GM19397 (cell line): Measurements from ENCODE around the gene RUNX1.

Experiments
- ATAC-seq: cut with Tn5 transposase; IDR thresholded peaks from one replicate; pipeline ENCODE4 v1.9.1; 2021; ENCODE audit warnings: mild to moderate bottlenecking, moderate library complexity; ENCODE audit not compliant: unreplicated experiment

Gene RUNX1

DNA sequence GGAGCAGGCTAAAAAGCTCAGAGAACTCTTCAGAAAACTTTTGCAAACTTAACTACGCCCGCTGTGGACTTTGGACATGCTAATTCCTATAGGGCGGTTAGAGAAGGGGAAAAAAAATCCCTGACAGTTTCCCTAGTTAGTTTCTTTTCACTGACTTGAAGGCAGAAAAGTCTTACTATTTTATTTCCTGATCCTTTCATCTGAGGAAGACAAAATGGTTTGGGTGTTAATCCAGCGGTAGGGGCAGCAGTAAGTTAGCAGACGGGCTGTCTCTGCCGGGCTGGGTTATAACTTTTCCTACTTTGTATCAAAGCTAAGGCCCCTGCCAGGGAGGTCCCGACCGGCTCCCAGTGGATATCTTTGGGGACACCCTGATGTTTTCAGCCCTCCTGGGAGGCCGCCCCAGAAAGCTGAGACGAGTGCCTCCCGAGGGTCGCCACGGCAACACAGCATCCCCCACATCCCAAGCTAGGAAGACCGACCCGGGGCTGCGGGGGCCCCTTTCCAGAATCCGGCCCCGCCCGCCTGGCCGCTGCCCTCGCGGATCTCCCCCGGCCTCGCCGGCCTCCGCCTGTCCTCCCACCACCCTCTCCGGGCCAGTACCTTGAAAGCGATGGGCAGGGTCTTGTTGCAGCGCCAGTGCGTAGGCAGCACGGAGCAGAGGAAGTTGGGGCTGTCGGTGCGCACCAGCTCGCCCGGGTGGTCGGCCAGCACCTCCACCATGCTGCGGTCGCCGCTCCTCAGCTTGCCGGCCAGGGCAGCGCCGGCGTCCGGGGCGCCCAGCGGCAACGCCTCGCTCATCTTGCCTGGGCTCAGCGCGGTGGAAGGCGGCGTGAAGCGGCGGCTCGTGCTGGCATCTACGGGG lies 162.6 kb downstream of the RUNX1 start:
- ATAC-seq, result no peak

GRCh38 chr21:34885626-34886239 lies 163.4 kb downstream of the RUNX1 start:
- no peak for ATAC-seq

DNA sequence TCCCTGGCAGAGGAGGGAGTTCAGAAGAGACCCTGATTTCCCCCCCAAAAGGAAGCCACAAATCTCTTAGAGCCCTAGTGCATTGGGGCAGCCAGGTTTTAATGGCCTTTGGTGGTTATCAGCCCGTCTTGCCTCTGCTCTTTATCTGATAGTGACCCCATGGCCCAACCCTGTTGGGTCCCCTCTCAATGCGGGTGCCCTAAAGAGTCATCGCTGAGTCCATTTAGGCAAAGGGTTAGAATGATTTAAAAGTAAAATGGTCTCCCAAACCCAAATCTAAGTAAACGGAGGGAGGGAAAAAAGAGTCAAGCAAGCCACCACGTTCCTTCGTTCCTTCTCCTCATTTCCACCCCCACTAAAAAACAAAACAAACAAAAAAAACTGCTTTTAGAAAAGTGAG lies 164.0 kb downstream of the RUNX1 start:
- no peak for ATAC-seq

DNA sequence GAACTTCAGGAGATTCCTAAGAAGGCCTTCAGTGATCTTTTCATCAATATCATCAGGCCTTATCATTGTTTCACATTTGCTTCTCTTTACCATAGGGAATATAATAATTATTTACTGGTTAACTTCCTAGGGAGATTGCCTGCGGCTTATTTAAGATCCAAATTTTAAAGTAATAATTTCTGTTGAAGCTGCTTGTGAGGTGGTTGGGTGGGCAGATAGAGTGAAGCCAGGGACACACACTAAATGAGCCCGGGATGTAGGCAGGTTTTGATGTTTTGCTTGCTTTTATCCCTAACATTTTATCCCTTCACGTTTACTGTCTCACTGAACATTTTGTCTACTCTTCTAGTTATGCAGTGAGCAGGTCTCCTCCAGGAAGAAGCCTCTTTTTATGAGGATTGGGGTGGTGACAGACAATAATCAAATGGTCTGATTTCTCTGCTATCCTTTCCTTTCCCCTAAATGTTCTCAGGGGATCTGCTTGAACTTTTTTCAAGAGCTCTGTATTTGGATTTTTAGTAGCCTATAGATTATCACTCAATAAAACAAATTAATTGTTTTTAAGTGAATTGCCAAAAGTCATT lies 164.7 kb downstream of the RUNX1 start:
- no peak for ATAC-seq

DNA sequence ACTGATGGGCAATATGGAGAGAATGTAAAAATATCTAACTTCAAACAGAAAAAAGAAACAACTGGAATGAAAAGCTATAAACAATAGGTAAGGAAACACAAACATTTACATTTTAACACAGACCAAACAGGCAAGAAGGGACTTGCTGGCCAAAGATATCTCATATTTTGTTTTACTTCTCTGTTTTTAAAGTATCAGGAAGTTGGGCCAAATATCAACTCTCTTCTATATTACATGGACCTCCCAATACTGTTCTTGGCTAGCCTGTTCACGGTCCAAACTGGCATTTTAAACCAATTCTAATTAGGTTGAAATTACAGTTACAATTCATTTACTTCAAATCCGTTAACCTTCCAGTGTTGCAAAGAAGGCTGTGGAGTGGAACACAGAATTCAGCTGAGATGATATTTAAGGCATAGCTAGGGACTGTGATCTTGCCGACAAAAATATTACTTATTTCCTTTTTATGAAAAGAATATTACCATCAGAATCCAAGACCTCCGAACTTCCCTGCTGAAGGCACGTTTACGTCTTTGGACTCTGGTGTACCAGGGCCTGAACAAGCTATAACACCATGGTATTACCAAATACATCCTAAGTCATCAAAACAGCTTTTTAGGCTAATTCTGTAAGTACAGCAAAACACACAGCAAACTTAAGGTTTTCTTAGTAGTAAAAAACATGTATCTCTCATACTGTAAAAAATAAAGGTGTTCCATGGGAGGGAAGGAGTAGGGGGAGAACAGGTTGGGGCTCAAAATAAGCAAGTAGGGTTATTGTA lies 165.4 kb downstream of the RUNX1 start:
- no peak for ATAC-seq

DNA sequence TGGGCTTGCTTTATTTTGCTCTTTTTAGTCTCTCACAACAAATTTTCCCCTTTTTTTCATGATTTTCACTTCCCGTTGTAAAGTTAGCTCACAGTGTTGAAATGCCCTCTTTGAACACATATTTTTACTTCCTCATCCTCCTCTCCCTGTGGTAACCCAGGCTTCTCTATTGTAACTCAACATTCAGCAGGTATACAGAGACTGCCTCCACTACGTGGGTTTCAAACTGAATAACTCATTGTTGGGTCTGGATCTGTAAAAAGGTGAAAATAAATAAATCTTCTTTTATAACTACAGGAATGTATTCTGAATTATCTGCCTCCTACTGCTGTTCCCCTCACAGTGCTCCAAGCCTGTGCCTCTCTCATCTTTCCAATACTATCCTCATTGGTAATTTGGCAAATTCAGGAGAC lies 166.4 kb downstream of the RUNX1 start:
- ATAC-seq, result peak; percentile 48

- no peak for ATAC-seq
Observed at GRCh38 chr21:34881839-34882371, 167.2 kb downstream of the RUNX1 start.

- ATAC-seq, result no peak
Observed at GRCh38 chr21:34881421-34881820, 167.7 kb downstream of the RUNX1 start.

GRCh38 chr21:34880401-34880800 lies 168.7 kb downstream of the RUNX1 start:
- ATAC-seq, result no peak

- no peak for ATAC-seq
Observed at GRCh38 chr21:34878940-34879339, 170.2 kb downstream of the RUNX1 start.

GRCh38 chr21:34878501-34878900 lies 170.6 kb downstream of the RUNX1 start:
- ATAC-seq, result no peak

- ATAC-seq, result no peak
Observed at GRCh38 chr21:34877485-34878128, 171.5 kb downstream of the RUNX1 start.

DNA sequence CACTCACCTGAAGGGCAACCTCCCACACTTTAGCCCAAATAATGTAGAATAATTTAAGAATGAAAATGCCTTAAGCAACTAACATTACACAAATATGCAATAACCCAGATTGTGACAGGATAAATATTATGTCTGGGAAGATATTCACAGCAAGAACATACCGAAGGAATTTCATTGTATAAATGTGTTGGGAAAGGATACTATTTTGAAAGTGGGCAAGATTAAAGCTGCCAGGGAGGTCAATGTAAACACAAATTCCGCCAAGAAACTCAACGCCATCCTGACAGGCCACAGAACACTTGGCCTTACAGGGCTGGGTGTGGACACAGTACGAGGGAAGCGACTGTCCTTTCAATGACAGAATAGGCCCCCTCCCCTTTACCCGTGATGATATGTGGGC lies 173.3 kb downstream of the RUNX1 start:
- no peak for ATAC-seq

- no peak for ATAC-seq
Observed at GRCh38 chr21:34874684-34875513, 174.2 kb downstream of the RUNX1 start.

- ATAC-seq, result no peak
Observed at GRCh38 chr21:34871026-34871908, 177.8 kb downstream of the RUNX1 start.

GRCh38 chr21:34870246-34870645 lies 178.9 kb downstream of the RUNX1 start:
- ATAC-seq, result no peak

GRCh38 chr21:34869545-34869944 lies 179.6 kb downstream of the RUNX1 start:
- no peak for ATAC-seq

GRCh38 chr21:34867785-34868184 lies 181.3 kb downstream of the RUNX1 start:
- no peak for ATAC-seq
